ENCODE results near the gene KCNJ3. TPM values are rescaled to one million over a fixed set of nuclear protein-coding genes. Genes with fewer than 3 reads are reported as not detected.

KCNJ3 gene
- total and polyA plus RNA-seq, 2 of the 13 experiments (the other 11 are each of a cell fraction or from before 2014, with no cell fraction given): not detected

DNA sequence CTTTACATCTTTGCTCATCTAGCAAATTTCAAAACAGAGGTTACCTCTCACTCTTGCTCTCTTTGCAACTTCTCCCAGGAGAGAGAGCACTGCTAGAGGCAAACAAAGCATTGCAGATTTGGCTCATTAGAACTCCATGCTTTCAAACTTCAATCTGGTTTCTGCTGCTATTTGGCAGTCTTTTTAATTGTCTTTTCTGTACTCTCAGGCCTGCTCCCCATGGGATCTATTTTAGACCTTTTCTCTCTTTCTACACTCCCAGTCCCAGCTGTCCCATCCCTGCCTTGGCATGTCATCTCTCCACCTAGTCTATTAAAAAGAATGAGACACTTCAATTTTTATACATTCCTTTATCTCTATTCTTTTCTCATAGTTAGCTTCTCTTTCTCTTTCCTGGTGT, 15.2 kb downstream of the KCNJ3 start:
- Histone ChIP-seq H3K4me3 (replicated peaks in 1 of 3; ENCODE audit: insufficient read depth in 1 of 3, low read depth in 2 of 3, low read length in 3 of 3) (no peak overlapping the region), H3K9me3 (ENCODE audit: low read length) (no peaks in the 10 kb centered on the region), H3K36me3 (replicated peaks in 1 of 2; ENCODE audit: control insufficient read depth in 1 of 2, insufficient read depth in 2 of 2, low read length in 2 of 2) (no peaks in the 10 kb centered on the region), H3K4me2 (ENCODE audit: low read depth, low read length) (no peak overlapping the region), H3K9ac (ENCODE audit: insufficient read depth, low read depth, low read length) (no peak overlapping the region), H3K27me3 (ENCODE audit: control insufficient read depth in 1 of 2, insufficient read depth in 2 of 2, low read length in 2 of 2) (no peaks in the 10 kb centered on the region), H4K20me1 (ENCODE audit: insufficient read depth, low read length) (no peaks in the 10 kb centered on the region), H3K27ac (ENCODE audit: extremely low read length, insufficient read depth, low read length) (no peak overlapping the region), H3K4me1 (ENCODE audit: insufficient read depth, low read length) (no peaks in the 10 kb centered on the region), H3K79me2 (ENCODE audit: insufficient read depth, low read length) (no peaks in the 10 kb centered on the region), H2AFZ (ENCODE audit: low read length) (no peak overlapping the region)
- DNase-seq (ENCODE audit: low spot score) (no peak), ATAC-seq (no peak), FAIRE-seq (no peak)
- intact Hi-C loops (cut with micrococcal nuclease; ENCODE audit: unreplicated experiment) (no loop called here), in situ Hi-C loops (cut with HindIII; ENCODE audit: extremely low pct_ligation_motif_present, low pct_unique_long_range_greater_than_20kb) (no loop called here)
- no TSS peak for BruUV-seq (replicated peaks)
- ChIA-PET CTCF (ENCODE audit: low intra/inter-chr PET ratio, low total read pairs) (no interaction called here), POLR2A (no interaction called here)
- TF ChIP-seq IRF2 (CRISPR knock-in tag; IDR thresholded peaks at IDR 0.05) (no peak), PBX3 (CRISPR knock-in tag; IDR thresholded peaks at IDR 0.05; ENCODE audit: borderline replicate concordance) (no peak), SIN3B (IDR thresholded peaks at IDR 0.05; ENCODE audit: low read length) (no peak), ZNF333 (CRISPR knock-in tag; IDR thresholded peaks at IDR 0.05; ENCODE audit: borderline replicate concordance) (no peak), RFX5 (IDR thresholded peaks at IDR 0.05; ENCODE audit: low read depth, low read length) (no peak), KLF6 (CRISPR knock-in tag; IDR thresholded peaks at IDR 0.05) (no peak), ARHGAP35 (CRISPR knock-in tag; IDR thresholded peaks at IDR 0.05; ENCODE audit: borderline replicate concordance) (no peak), MED1 (CRISPR knock-in tag; IDR thresholded peaks at IDR 0.05) (no peak), TIGD3 (CRISPR knock-in tag; IDR thresholded peaks at IDR 0.05; ENCODE audit: borderline replicate concordance) (no peak), ZNF550 (CRISPR knock-in tag; IDR thresholded peaks at IDR 0.05; ENCODE audit: borderline replicate concordance) (no peak), NONO (IDR thresholded peaks at IDR 0.05) (no peak), NONO (CRISPR knock-in tag; conservative IDR thresholded peaks at IDR 0.05) (no peak), ERF (CRISPR knock-in tag; IDR thresholded peaks at IDR 0.05) (no peak)
- TF ChIP-seq, protein P1, sequence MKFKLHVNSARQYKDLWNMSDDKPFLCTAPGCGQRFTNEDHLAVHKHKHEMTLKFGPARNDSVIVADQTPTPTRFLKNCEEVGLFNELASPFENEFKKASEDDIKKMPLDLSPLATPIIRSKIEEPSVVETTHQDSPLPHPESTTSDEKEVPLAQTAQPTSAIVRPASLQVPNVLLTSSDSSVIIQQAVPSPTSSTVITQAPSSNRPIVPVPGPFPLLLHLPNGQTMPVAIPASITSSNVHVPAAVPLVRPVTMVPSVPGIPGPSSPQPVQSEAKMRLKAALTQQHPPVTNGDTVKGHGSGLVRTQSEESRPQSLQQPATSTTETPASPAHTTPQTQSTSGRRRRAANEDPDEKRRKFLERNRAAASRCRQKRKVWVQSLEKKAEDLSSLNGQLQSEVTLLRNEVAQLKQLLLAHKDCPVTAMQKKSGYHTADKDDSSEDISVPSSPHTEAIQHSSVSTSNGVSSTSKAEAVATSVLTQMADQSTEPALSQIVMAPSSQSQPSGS (CRISPR knock-in tag; IDR thresholded peaks at IDR 0.05): no peak
- TF ChIP-seq, protein P2, sequence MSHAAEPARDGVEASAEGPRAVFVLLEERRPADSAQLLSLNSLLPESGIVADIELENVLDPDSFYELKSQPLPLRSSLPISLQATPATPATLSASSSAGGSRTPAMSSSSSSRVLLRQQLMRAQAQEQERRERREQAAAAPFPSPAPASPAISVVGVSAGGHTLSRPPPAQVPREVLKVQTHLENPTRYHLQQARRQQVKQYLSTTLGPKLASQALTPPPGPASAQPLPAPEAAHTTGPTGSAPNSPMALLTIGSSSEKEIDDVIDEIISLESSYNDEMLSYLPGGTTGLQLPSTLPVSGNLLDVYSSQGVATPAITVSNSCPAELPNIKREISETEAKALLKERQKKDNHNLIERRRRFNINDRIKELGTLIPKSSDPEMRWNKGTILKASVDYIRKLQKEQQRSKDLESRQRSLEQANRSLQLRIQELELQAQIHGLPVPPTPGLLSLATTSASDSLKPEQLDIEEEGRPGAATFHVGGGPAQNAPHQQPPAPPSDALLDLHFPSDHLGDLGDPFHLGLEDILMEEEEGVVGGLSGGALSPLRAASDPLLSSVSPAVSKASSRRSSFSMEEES (CRISPR knock-in tag; IDR thresholded peaks at IDR 0.05): no peak
- TF ChIP-seq, protein P3, sequence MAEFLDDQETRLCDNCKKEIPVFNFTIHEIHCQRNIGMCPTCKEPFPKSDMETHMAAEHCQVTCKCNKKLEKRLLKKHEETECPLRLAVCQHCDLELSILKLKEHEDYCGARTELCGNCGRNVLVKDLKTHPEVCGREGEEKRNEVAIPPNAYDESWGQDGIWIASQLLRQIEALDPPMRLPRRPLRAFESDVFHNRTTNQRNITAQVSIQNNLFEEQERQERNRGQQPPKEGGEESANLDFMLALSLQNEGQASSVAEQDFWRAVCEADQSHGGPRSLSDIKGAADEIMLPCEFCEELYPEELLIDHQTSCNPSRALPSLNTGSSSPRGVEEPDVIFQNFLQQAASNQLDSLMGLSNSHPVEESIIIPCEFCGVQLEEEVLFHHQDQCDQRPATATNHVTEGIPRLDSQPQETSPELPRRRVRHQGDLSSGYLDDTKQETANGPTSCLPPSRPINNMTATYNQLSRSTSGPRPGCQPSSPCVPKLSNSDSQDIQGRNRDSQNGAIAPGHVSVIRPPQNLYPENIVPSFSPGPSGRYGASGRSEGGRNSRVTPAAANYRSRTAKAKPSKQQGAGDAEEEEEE (CRISPR knock-in tag; IDR thresholded peaks at IDR 0.05; ENCODE audit: borderline replicate concordance): no peak
- TF ChIP-seq, protein P4, sequence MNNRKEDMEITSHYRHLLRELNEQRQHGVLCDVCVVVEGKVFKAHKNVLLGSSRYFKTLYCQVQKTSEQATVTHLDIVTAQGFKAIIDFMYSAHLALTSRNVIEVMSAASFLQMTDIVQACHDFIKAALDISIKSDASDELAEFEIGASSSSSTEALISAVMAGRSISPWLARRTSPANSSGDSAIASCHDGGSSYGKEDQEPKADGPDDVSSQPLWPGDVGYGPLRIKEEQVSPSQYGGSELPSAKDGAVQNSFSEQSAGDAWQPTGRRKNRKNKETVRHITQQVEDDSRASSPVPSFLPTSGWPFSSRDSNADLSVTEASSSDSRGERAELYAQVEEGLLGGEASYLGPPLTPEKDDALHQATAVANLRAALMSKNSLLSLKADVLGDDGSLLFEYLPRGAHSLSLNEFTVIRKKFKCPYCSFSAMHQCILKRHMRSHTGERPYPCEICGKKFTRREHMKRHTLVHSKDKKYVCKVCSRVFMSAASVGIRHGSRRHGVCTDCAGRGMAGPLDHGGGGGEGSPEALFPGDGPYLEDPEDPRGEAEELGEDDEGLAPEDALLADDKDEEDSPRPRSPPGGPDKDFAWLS (CRISPR knock-in tag; IDR thresholded peaks at IDR 0.05; ENCODE audit: borderline replicate concordance): no peak
